Measurements from ENCODE around the gene LIME1.

LIME1 gene

DNA sequence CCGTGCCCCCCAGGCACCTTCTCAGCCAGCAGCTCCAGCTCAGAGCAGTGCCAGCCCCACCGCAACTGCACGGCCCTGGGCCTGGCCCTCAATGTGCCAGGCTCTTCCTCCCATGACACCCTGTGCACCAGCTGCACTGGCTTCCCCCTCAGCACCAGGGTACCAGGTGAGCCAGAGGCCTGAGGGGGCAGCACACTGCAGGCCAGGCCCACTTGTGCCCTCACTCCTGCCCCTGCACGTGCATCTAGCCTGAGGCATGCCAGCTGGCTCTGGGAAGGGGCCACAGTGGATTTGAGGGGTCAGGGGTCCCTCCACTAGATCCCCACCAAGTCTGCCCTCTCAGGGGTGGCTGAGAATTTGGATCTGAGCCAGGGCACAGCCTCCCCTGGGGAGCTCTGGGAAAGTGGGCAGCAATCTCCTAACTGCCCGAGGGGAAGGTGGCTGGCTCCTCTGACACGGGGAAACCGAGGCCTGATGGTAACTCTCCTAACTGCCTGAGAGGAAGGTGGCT lies 39.1 kb upstream of the LIME1 start:
- Histone ChIP-seq H3K4me2 (ENCODE audit: low read length) (no peak overlapping the region), H3F3A (ENCODE audit: control insufficient read depth, insufficient read depth) (no peaks in the 10 kb centered on the region)

DNA sequence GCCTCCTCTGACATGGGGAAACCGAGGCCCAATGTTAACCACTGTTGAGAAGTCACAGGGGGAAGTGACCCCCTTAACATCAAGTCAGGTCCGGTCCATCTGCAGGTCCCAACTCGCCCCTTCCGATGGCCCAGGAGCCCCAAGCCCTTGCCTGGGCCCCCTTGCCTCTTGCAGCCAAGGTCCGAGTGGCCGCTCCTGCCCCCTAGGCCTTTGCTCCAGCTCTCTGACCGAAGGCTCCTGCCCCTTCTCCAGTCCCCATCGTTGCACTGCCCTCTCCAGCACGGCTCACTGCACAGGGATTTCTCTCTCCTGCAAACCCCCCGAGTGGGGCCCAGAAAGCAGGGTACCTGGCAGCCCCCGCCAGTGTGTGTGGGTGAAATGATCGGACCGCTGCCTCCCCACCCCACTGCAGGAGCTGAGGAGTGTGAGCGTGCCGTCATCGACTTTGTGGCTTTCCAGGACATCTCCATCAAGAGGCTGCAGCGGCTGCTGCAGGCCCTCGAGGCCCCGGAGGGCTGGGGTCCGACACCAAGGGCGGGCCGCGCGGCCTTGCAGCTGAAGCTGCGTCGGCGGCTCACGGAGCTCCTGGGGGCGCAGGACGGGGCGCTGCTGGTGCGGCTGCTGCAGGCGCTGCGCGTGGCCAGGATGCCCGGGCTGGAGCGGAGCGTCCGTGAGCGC lies 38.5 kb upstream of the LIME1 start:
- H3K9me3 ChIP-seq (ENCODE audit: control insufficient read depth, insufficient read depth, low read length) = no peaks in the 10 kb centered on the region
- no peaks in the 10 kb centered on the region for H3K9me2 ChIP-seq (replicated peaks; ENCODE audit: control insufficient read depth, low read length)
- peaks cover 9% of the 10 kb centered on the region for H3K4me1 ChIP-seq (ENCODE audit: control insufficient read depth, low read length)
- no peaks in the 10 kb centered on the region for H3K79me2 ChIP-seq (ENCODE audit: control insufficient read depth, low read length)
- peaks cover 7% of the 10 kb centered on the region for H3K36me3 ChIP-seq (ENCODE audit: control insufficient read depth, low read length)
- no peaks in the 10 kb centered on the region for H3F3A ChIP-seq (ENCODE audit: control insufficient read depth, insufficient read depth)
- TF ChIP-seq EZH2phosphoT487 (IDR thresholded peaks at IDR 0.05; ENCODE audit: borderline replicate concordance, low read length) = no peak
- TF ChIP-seq, protein P1, sequence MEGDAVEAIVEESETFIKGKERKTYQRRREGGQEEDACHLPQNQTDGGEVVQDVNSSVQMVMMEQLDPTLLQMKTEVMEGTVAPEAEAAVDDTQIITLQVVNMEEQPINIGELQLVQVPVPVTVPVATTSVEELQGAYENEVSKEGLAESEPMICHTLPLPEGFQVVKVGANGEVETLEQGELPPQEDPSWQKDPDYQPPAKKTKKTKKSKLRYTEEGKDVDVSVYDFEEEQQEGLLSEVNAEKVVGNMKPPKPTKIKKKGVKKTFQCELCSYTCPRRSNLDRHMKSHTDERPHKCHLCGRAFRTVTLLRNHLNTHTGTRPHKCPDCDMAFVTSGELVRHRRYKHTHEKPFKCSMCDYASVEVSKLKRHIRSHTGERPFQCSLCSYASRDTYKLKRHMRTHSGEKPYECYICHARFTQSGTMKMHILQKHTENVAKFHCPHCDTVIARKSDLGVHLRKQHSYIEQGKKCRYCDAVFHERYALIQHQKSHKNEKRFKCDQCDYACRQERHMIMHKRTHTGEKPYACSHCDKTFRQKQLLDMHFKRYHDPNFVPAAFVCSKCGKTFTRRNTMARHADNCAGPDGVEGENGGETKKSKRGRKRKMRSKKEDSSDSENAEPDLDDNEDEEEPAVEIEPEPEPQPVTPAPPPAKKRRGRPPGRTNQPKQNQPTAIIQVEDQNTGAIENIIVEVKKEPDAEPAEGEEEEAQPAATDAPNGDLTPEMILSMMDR (IDR thresholded peaks at IDR 0.05; ENCODE audit: low read depth, low read length, poor library complexity, severe bottlenecking) = no peak
- no peak overlapping the region for H3K4me2 ChIP-seq (ENCODE audit: low read length)
- H3K27ac ChIP-seq (ENCODE audit: low read depth, low read length) = no peak overlapping the region
- no peaks in the 10 kb centered on the region for H3K27me3 ChIP-seq (ENCODE audit: control insufficient read depth, low read length)
- H4K20me1 ChIP-seq (ENCODE audit: control insufficient read depth, insufficient read depth, low read depth, low read length) = no peaks in the 10 kb centered on the region
- H3K4me3 ChIP-seq (ENCODE audit: low read length) = no peak overlapping the region

More for the DNA sequence above, 39.1 kb upstream of the LIME1 start:
- Histone ChIP-seq H3K9me2 (replicated peaks; ENCODE audit: control insufficient read depth, low read length) (no peaks in the 10 kb centered on the region), H3K79me2 (ENCODE audit: control insufficient read depth, low read length) (no peaks in the 10 kb centered on the region), H3K36me3 (ENCODE audit: control insufficient read depth, low read length) (peaks cover 7% of the 10 kb centered on the region), H3K9me3 (ENCODE audit: control insufficient read depth, insufficient read depth, low read length) (no peaks in the 10 kb centered on the region), H3K27me3 (ENCODE audit: control insufficient read depth, low read length) (no peaks in the 10 kb centered on the region), H3K27ac (ENCODE audit: low read depth, low read length) (no peak overlapping the region), H4K20me1 (ENCODE audit: control insufficient read depth, insufficient read depth, low read depth, low read length) (no peaks in the 10 kb centered on the region), H3K4me1 (ENCODE audit: control insufficient read depth, low read length) (peaks cover 9% of the 10 kb centered on the region), H3K4me3 (ENCODE audit: low read length) (no peak overlapping the region)
- TF ChIP-seq, protein P1 (IDR thresholded peaks at IDR 0.05; ENCODE audit: low read depth, low read length, poor library complexity, severe bottlenecking) = no peak
- no peak for TF ChIP-seq EZH2phosphoT487 (IDR thresholded peaks at IDR 0.05; ENCODE audit: borderline replicate concordance, low read length)

DNA sequence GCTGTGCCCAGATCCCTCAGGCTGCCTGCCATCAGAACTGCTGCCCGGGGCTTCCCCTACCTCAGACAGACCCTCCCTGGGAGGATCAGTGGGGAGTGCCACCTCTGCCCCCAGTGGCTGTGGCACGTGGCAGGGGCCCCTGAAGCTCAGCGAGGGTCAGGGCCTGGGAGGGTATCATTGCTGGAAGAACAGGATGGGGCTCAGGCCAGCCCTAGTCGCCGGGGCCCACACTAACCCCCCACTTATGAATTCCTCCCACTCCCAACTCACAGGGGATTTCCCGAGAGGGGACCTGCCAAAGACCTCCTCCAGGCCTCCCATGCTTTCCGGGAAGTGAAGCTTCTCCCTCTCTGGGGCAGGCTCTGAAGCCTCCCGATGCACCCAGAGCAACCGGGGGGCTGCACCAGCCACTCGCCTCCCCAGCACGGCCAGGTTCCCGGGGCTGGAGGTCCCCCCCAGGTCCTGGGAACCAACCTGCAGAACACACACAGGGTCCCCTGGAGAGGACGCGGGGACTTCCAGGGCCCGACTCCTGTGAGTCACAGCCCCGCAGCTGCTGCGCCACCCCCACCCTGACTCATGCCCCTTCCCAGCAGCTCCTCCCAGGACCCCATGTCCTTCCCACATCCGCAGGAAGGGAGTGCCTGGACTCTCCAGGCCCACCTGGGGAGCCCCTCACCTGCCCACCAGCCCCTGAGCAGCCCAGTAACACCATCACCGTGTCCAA lies 37.6 kb upstream of the LIME1 start:
- no peaks in the 10 kb centered on the region for H3F3A ChIP-seq (ENCODE audit: control insufficient read depth, insufficient read depth)
- H4K20me1 ChIP-seq (ENCODE audit: control insufficient read depth, insufficient read depth, low read depth, low read length) = no peaks in the 10 kb centered on the region
- H3K4me2 ChIP-seq (ENCODE audit: low read length) = no peak overlapping the region
- H3K36me3 ChIP-seq (ENCODE audit: control insufficient read depth, low read length) = peaks cover 8% of the 10 kb centered on the region
- no peak overlapping the region for H3K4me3 ChIP-seq (ENCODE audit: low read length)
- H3K4me1 ChIP-seq (ENCODE audit: control insufficient read depth, low read length) = peaks cover 9% of the 10 kb centered on the region
- no peaks in the 10 kb centered on the region for H3K9me2 ChIP-seq (replicated peaks; ENCODE audit: control insufficient read depth, low read length)
- no peaks in the 10 kb centered on the region for H3K79me2 ChIP-seq (ENCODE audit: control insufficient read depth, low read length)
- no peaks in the 10 kb centered on the region for H3K9me3 ChIP-seq (ENCODE audit: control insufficient read depth, insufficient read depth, low read length)
- no peak overlapping the region for H3K27ac ChIP-seq (ENCODE audit: low read depth, low read length)
- no peaks in the 10 kb centered on the region for H3K27me3 ChIP-seq (ENCODE audit: control insufficient read depth, low read length)
- TF ChIP-seq EZH2phosphoT487 (IDR thresholded peaks at IDR 0.05; ENCODE audit: borderline replicate concordance, low read length) = no peak
- TF ChIP-seq, protein P1 (IDR thresholded peaks at IDR 0.05; ENCODE audit: low read depth, low read length, poor library complexity, severe bottlenecking) = no peak
